H9 (cell line): ENCODE data around the gene ABCA4. TPM values are rescaled to one million over a fixed set of nuclear protein-coding genes. Genes with fewer than 3 reads are reported as not detected.

Experiments
- DNase-seq: peaks from one replicate; pipeline ENCODE4 v3.0.0-alpha.2; 2017
- H2AFZ ChIP-seq: one replicate; pipeline ENCODE4 v1.6.1; 2013; ENCODE audit warnings: mild to moderate bottlenecking, low read length, control low read depth, moderate library complexity
- H2AK5ac ChIP-seq: 2 replicates; pipeline ENCODE4 v1.6.1; 2013; ENCODE audit warnings: low read length, control low read depth, mixed read lengths; ENCODE audit not compliant: insufficient read length
- H2BK120ac ChIP-seq: one replicate; pipeline ENCODE4 v1.6.1; 2013; ENCODE audit warnings: low read depth, mild to moderate bottlenecking, low read length, control low read depth, inconsistent platforms; ENCODE audit not compliant: poor library complexity, severe bottlenecking
- H2BK12ac ChIP-seq: 2 replicates; pipeline ENCODE4 v1.6.1; 2013; ENCODE audit warnings: low read length, control low read depth, mixed read lengths, low read depth; ENCODE audit not compliant: insufficient read length
- H2BK15ac ChIP-seq: 2 replicates; pipeline ENCODE4 v1.6.1; 2013; ENCODE audit warnings: low read depth, low read length, control low read depth
- H2BK20ac ChIP-seq: one replicate; pipeline ENCODE4 v1.6.1; 2013; ENCODE audit warnings: low read depth, mild to moderate bottlenecking, low read length, control low read depth, inconsistent platforms; ENCODE audit not compliant: poor library complexity, severe bottlenecking
- H2BK5ac ChIP-seq: 2 replicates; pipeline ENCODE4 v1.6.1; 2013; ENCODE audit warnings: low read length, control low read depth, mixed read lengths; ENCODE audit not compliant: insufficient read length
- H3K14ac ChIP-seq: 2 replicates; pipeline ENCODE4 v1.6.1; 2013; ENCODE audit warnings: low read length, control low read depth; ENCODE audit not compliant: insufficient read depth
- H3K18ac ChIP-seq: 2 replicates; pipeline ENCODE4 v1.6.1; 2013; ENCODE audit warnings: low read depth, mild to moderate bottlenecking, mixed read lengths, low read length, control low read depth; ENCODE audit not compliant: insufficient read length
- H3K23ac ChIP-seq: 2 replicates; pipeline ENCODE4 v1.6.1; 2013; ENCODE audit warnings: low read length, control low read depth, mixed read lengths, low read depth; ENCODE audit not compliant: insufficient read length
- H3K23me2 ChIP-seq: 2 replicates; pipeline ENCODE4 v1.6.1; 2013; ENCODE audit warnings: low read depth, mild to moderate bottlenecking, mixed read lengths, low read length, control low read depth; ENCODE audit not compliant: insufficient read length, poor library complexity, severe bottlenecking
- H3K27ac ChIP-seq: 2 replicates; pipeline ENCODE4 v1.5.1; 2013; ENCODE audit warnings: low read length, control low read depth, mixed read lengths, low read depth; ENCODE audit not compliant: insufficient read length
- H3K27me3 ChIP-seq: 2 replicates; pipeline ENCODE4 v1.6.1; 2013; ENCODE audit warnings: low read length, control low read depth, inconsistent platforms; ENCODE audit not compliant: insufficient read depth
- H3K4ac ChIP-seq: 2 replicates; pipeline ENCODE4 v1.6.1; 2013; ENCODE audit warnings: low read depth, mild to moderate bottlenecking, control low read depth, inconsistent platforms, low read length, moderate library complexity
- H3K4me1 ChIP-seq: 2 replicates; pipeline ENCODE4 v1.6.1; 2013; ENCODE audit warnings: low read length, control low read depth, inconsistent platforms; ENCODE audit not compliant: insufficient read depth
- H3K4me2 ChIP-seq: 2 replicates; pipeline ENCODE4 v1.6.1; 2013; ENCODE audit warnings: low read length, control low read depth, mixed read lengths; ENCODE audit not compliant: insufficient read length, insufficient read depth
- H3K56ac ChIP-seq: 2 replicates; pipeline ENCODE4 v1.6.1; 2013; ENCODE audit warnings: low read depth, mild to moderate bottlenecking, mixed read lengths, low read length, control low read depth; ENCODE audit not compliant: insufficient read length
- H3K79me1 ChIP-seq: 2 replicates; pipeline ENCODE4 v1.6.1; 2013; ENCODE audit warnings: low read depth, mild to moderate bottlenecking, moderate library complexity, low read length, control low read depth, inconsistent platforms; ENCODE audit not compliant: insufficient read depth, poor library complexity, severe bottlenecking
- H3K79me2 ChIP-seq: 2 replicates; pipeline ENCODE4 v1.6.1; 2013; ENCODE audit warnings: low read length, control low read depth, inconsistent platforms; ENCODE audit not compliant: insufficient read depth
- H3K9ac ChIP-seq: 2 replicates; pipeline ENCODE4 v1.6.1; 2013; ENCODE audit warnings: low read length, control low read depth, mixed read lengths; ENCODE audit not compliant: insufficient read length; ENCODE audit errors: extremely low read depth
- H3K9me3 ChIP-seq: one replicate; pipeline ENCODE4 v1.6.1; 2013; ENCODE audit warnings: low read depth, low read length, inconsistent platforms; ENCODE audit not compliant: control insufficient read depth
- H3T11ph ChIP-seq: one replicate; pipeline ENCODE4 v1.6.1; 2013; ENCODE audit warnings: mild to moderate bottlenecking, low read length, control low read depth, inconsistent platforms
- H4K20me1 ChIP-seq: one replicate; pipeline ENCODE4 v1.6.1; 2013; ENCODE audit not compliant: control insufficient read depth, insufficient read length, insufficient read depth
- H4K5ac ChIP-seq: 2 replicates; pipeline ENCODE4 v1.6.1; 2013; ENCODE audit warnings: low read depth, mild to moderate bottlenecking, mixed read lengths, low read length, control low read depth; ENCODE audit not compliant: insufficient read length
- H4K8ac ChIP-seq: replicated peaks from 2 replicates; pipeline ENCODE4 v1.6.1; 2013; ENCODE audit warnings: low read length, control low read depth, mixed read lengths, low read depth; ENCODE audit not compliant: insufficient read length
- H4K91ac ChIP-seq: 2 replicates; pipeline ENCODE4 v1.6.1; 2013; ENCODE audit warnings: low read depth, mild to moderate bottlenecking, moderate library complexity, mixed read lengths, low read length, control low read depth; ENCODE audit not compliant: insufficient read length
- H3K27ac Mint-ChIP-seq, 3 experiments: 2 replicates in 2 of 3; 3 replicates in 1 of 3; pipeline ENCODE4 v1.8.0; 2020 to 2021; ENCODE audit warnings: mixed read lengths in 3 of 3, mild to moderate bottlenecking in 1 of 3, moderate library complexity in 1 of 3
- H3K27me3 Mint-ChIP-seq: 2 replicates; pipeline ENCODE4 v1.8.0; 2021; ENCODE audit warnings: low read depth, mild to moderate bottlenecking, moderate library complexity, mixed read lengths
- H3K36me3 Mint-ChIP-seq, 3 experiments: 2 replicates in 2 of 3; 3 replicates in 1 of 3; pipeline ENCODE4 v1.8.0; 2020 to 2021; ENCODE audit warnings: low read depth in 3 of 3, mixed read lengths in 3 of 3; ENCODE audit not compliant: insufficient read depth in 1 of 3
- H3K4me1 Mint-ChIP-seq, 2 experiments: 2 replicates each; pipeline ENCODE4 v1.8.0; 2020; ENCODE audit warnings: mixed read lengths in 2 of 2
- H3K4me3 Mint-ChIP-seq, 2 experiments: 2 replicates in 1 of 2; 3 replicates in 1 of 2; pipeline ENCODE4 v1.8.0; 2020 to 2021; ENCODE audit warnings: mild to moderate bottlenecking in 2 of 2, mixed read lengths in 2 of 2, moderate library complexity in 1 of 2
- H3K9me3 Mint-ChIP-seq, 2 experiments: 2 replicates in 1 of 2; 3 replicates in 1 of 2; pipeline ENCODE4 v1.8.0; 2020; ENCODE audit warnings: mild to moderate bottlenecking in 2 of 2, mixed read lengths in 2 of 2, moderate library complexity in 1 of 2
- WGBS: extraction: QIAGEN DNeasy Blood & Tissue Kit; methylation state at CpG from one replicate; pipeline ENCODE4 v1.1.7; 2013; ENCODE audit warnings: missing lambda C conversion rate, low lambda C conversion rate, mixed read lengths; ENCODE audit not compliant: insufficient read length; ENCODE audit errors: extremely low coverage; 5-methylcytosine and 5-hydroxymethylcytosine counted together
- total RNA-seq: library from RNA; stranded (reverse); gene quantifications from 2 replicates; pipeline ENCODE4 v1.2.1, GENCODE V29; 2021
- TF ChIP-seq, protein P1 (sequence below): fragments of 200-600 bp; sonication (generic); conservative IDR thresholded peaks from 3 replicates; pipeline ENCODE4 v1.8.0; 2021; ENCODE audit warnings: antibody characterized with exemption, mild to moderate bottlenecking

Gene ABCA4
- total RNA-seq, 1 experiment from 2014 or later: not detected

DNA sequence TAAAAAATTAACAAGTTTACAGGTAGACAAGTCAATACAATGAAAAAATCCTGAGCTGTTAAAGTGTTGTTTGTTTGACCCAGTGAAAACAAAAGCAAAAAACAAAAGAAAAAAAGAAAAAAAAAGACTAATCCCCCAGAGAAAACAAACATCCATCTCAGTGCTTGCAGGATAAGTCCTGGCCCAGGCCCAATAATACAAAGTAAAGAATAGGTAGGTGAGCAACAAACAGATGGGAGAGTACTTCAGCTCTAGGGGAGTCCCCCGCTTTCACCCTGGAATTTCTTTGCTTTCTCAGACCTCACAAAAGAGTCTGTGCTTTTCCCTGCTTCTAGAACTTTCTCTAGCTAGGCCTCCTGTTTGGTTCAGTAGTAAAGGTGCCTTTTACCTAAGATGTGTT, 70.3 kb downstream of the ABCA4 start:
- no peaks in the 10 kb centered on the region for H3K9me3 ChIP-seq
- H3K4me2 ChIP-seq: no peak overlapping the region
- H3K4me3 Mint-ChIP-seq: no peak overlapping the region
- DNase-seq: no peak
- H3K23ac ChIP-seq: no peak overlapping the region
- H3K18ac ChIP-seq: no peak overlapping the region
- H4K5ac ChIP-seq: no peak overlapping the region
- no peaks in the 10 kb centered on the region; a peak in 2 of 5 replicates for H3K9me3 Mint-ChIP-seq
- H2BK120ac ChIP-seq: no peak overlapping the region
- H3K56ac ChIP-seq: no peak overlapping the region
- WGBS: no CpG with 5 or more reads among the region's 1 CpG
- H2BK15ac ChIP-seq: no peak overlapping the region
- no peaks in the 10 kb centered on the region for H3K23me2 ChIP-seq
- H3K79me2 ChIP-seq: no peaks in the 10 kb centered on the region
- no peak overlapping the region for H2AFZ ChIP-seq
- no peak overlapping the region for H4K8ac ChIP-seq
- no peaks in the 10 kb centered on the region for H4K20me1 ChIP-seq
- H3K79me1 ChIP-seq: no peaks in the 10 kb centered on the region
- H3K36me3 Mint-ChIP-seq: no peaks in the 10 kb centered on the region; a peak in 2 of 7 replicates
- no peak overlapping the region for H2BK5ac ChIP-seq
- H3K4me1 ChIP-seq: peaks cover 5% of the 10 kb centered on the region; the same call in 1 of the 2 replicates
- H3K27me3 Mint-ChIP-seq: peaks cover 15% of the 10 kb centered on the region
- no peak overlapping the region for H3K27ac ChIP-seq
- no peak overlapping the region for H4K91ac ChIP-seq
- H3K4ac ChIP-seq: no peak overlapping the region
- TF ChIP-seq, protein P1, sequence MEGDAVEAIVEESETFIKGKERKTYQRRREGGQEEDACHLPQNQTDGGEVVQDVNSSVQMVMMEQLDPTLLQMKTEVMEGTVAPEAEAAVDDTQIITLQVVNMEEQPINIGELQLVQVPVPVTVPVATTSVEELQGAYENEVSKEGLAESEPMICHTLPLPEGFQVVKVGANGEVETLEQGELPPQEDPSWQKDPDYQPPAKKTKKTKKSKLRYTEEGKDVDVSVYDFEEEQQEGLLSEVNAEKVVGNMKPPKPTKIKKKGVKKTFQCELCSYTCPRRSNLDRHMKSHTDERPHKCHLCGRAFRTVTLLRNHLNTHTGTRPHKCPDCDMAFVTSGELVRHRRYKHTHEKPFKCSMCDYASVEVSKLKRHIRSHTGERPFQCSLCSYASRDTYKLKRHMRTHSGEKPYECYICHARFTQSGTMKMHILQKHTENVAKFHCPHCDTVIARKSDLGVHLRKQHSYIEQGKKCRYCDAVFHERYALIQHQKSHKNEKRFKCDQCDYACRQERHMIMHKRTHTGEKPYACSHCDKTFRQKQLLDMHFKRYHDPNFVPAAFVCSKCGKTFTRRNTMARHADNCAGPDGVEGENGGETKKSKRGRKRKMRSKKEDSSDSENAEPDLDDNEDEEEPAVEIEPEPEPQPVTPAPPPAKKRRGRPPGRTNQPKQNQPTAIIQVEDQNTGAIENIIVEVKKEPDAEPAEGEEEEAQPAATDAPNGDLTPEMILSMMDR: no peak
- no peak overlapping the region for H2AK5ac ChIP-seq
- H2BK12ac ChIP-seq: no peak overlapping the region
- no peak overlapping the region for H2BK20ac ChIP-seq
- peaks cover 52 to 56% of the 10 kb centered on the region in 2 experiments for H3K4me1 Mint-ChIP-seq
- no peak overlapping the region for H3T11ph ChIP-seq
- H3K27ac Mint-ChIP-seq: peak overlapping the region in 2 of 3 experiments; percentile 47 to 86; a peak in 2 of 7 replicates
- H3K9ac ChIP-seq: no peak overlapping the region
- no peaks in the 10 kb centered on the region for H3K27me3 ChIP-seq
- no peak overlapping the region for H3K14ac ChIP-seq
